CD4-positive, alpha-beta memory T cell (primary cell): ENCODE results near the gene LATS1. TPM values are rescaled to one million over a fixed set of nuclear protein-coding genes. Genes with fewer than 3 reads are reported as not detected.
"Not testable (repeated sequence)": the region's sequence is repeated elsewhere in the genome, so short reads cannot be mapped to it uniquely, and the experiment has no call there.

Source experiments
- CTCF ChIA-PET: fragments of 350-600 bp; sonication (Branson Sonifier 250); formaldehyde crosslinking; loops from one replicate; lab custom pipeline; 2021; ENCODE audit warnings: inconsistent platforms; ENCODE audit not compliant: partially characterized antibody; lab: Charles Lee
- POLR2A ChIA-PET: fragments of 350-600 bp; sonication (Branson Sonifier 250); formaldehyde crosslinking; loops from one replicate; lab custom pipeline; 2021; ENCODE audit not compliant: partially characterized antibody; lab: Charles Lee
- DNase-seq, 5 donors: peaks; one replicate each; pipeline versions ENCODE4 v3.0.0 to v3.0.0-alpha.2; 2020 to 2022; ENCODE audit warnings: mixed read lengths in 1 of 5
- H3K27ac ChIP-seq: one replicate; pipeline ENCODE4 v1.7.0; 2013; ENCODE audit warnings: low read depth, low read length
- H3K27me3 ChIP-seq: 2 replicates; pipeline ENCODE4 v1.7.0; 2013; ENCODE audit warnings: mild to moderate bottlenecking, low read length, moderate library complexity; ENCODE audit not compliant: insufficient read depth
- H3K36me3 ChIP-seq: 2 replicates; pipeline ENCODE4 v1.7.0; 2013; ENCODE audit warnings: mild to moderate bottlenecking, low read length, moderate library complexity; ENCODE audit not compliant: insufficient read depth
- H3K4me1 ChIP-seq: 2 replicates; pipeline ENCODE4 v1.7.0; 2013; ENCODE audit warnings: mild to moderate bottlenecking, low read length, moderate library complexity; ENCODE audit not compliant: insufficient read depth
- H3K4me3 ChIP-seq, 2 donors: one replicate each; pipeline ENCODE4 v1.7.0; 2013; ENCODE audit warnings: low read length in 2 of 2, mild to moderate bottlenecking in 1 of 2
- H3K9me3 ChIP-seq, 2 donors: one replicate each; pipeline ENCODE4 v1.7.0; 2013; ENCODE audit warnings: low read length in 2 of 2, control low read depth in 1 of 2; ENCODE audit not compliant: control insufficient read depth in 1 of 2
- H3K27ac Mint-ChIP-seq, 7 donors: one replicate each; pipeline ENCODE4 v1.8.0; 2020 to 2021; ENCODE audit warnings: mixed read lengths in 7 of 7, mild to moderate bottlenecking in 6 of 7, inconsistent platforms in 3 of 7, moderate library complexity in 3 of 7
- H3K27me3 Mint-ChIP-seq, 2 donors: one replicate each; pipeline ENCODE4 v1.8.0; 2020 to 2021; ENCODE audit warnings: mixed read lengths in 2 of 2
- H3K36me3 Mint-ChIP-seq, 2 donors: one replicate each; pipeline ENCODE4 v1.8.0; 2020 to 2021; ENCODE audit warnings: mixed read lengths in 2 of 2, inconsistent platforms in 1 of 2, mild to moderate bottlenecking in 1 of 2
- H3K4me1 Mint-ChIP-seq, 4 donors: one replicate each; pipeline ENCODE4 v1.8.0; 2020 to 2021; ENCODE audit warnings: mixed read lengths in 4 of 4, mild to moderate bottlenecking in 1 of 4
- H3K4me3 Mint-ChIP-seq, 8 donors: one replicate each; pipeline ENCODE4 v1.8.0; 2020 to 2021; ENCODE audit warnings: mixed read lengths in 8 of 8, mild to moderate bottlenecking in 7 of 8, moderate library complexity in 6 of 8, inconsistent platforms in 3 of 8
- H3K9me3 Mint-ChIP-seq, 8 donors: one replicate each; pipeline ENCODE4 v1.8.0; 2020 to 2021; ENCODE audit warnings: mixed read lengths in 8 of 8, mild to moderate bottlenecking in 5 of 8, inconsistent platforms in 3 of 8, moderate library complexity in 1 of 8
- intact Hi-C: fragments of 100-400 bp; cut with micrococcal nuclease; formaldehyde crosslinking; loops from one replicate; pipeline ENCODE4 v1.15.1; 2023
- polyA plus RNA-seq, 2 donors: library from polyadenylated mRNA; unstranded; fragments of 300-500 nt; fragmentation: Illumina TruSeq; gene quantifications; one replicate each; pipeline ENCODE4 v1.2.3, GENCODE V29; 2021
- total RNA-seq, 2 experiments: library from RNA; stranded (reverse); gene quantifications; one replicate each; pipeline ENCODE4 v1.2.3, GENCODE V29; 2021

LATS1 gene
- total and polyA plus RNA-seq, 4 experiments from 2014 or later: 5.8 to 51.8 (median 31.9) TPM

- CTCF ChIA-PET: no interaction called here
- Mint-ChIP-seq H3K27me3 (no peaks in the 10 kb centered on the region), H3K4me3 (no peak overlapping the region), H3K36me3 (peaks cover 4 to 11% of the 10 kb centered on the region in 2 donors), H3K4me1 (peaks cover 18 to 34% (median 26%) of the 10 kb centered on the region in 4 donors), H3K9me3 (no peaks in the 10 kb centered on the region), H3K27ac (no peak overlapping the region)
- no peak overlapping the region for H3K4me3 ChIP-seq
- no peak overlapping the region for H3K27ac ChIP-seq
- H3K36me3 ChIP-seq: no peaks in the 10 kb centered on the region
- peaks cover 49% of the 10 kb centered on the region for H3K4me1 ChIP-seq
- POLR2A ChIA-PET: interaction anchor here (0.8 kb wide), 1 partner anchor 36 kb away, joined by 3 read pairs; no protein-coding TSS in a partner anchor
- H3K9me3 ChIP-seq: no peaks in the 10 kb centered on the region
- intact Hi-C loops: no loop called here
- no peak for DNase-seq
- H3K27me3 ChIP-seq: no peaks in the 10 kb centered on the region
Measured at GRCh38 chr6:149754548-149754947, 36.6 kb upstream of the LATS1 start.

GRCh38 chr6:149753374-149753637 lies 35.4 kb upstream of the LATS1 start:
- H3K36me3 ChIP-seq, intact Hi-C loops, H3K4me3 Mint-ChIP-seq, H3K27ac ChIP-seq, H3K27me3 Mint-ChIP-seq, DNase-seq, H3K36me3 Mint-ChIP-seq, H3K9me3 ChIP-seq, H3K9me3 Mint-ChIP-seq, H3K27ac Mint-ChIP-seq, H3K27me3 ChIP-seq, H3K4me3 ChIP-seq: not testable (repeated sequence)
- CTCF ChIA-PET: interaction anchor here (0.8 to 1.5 kb wide), 3 partner anchors 9 to 87 kb away, joined by 3 to 4 read pairs (median 3); no protein-coding TSS in a partner anchor
- H3K4me1 Mint-ChIP-seq: peaks cover 18 to 37% (median 26%) of the 10 kb centered on the region in 4 donors
- POLR2A ChIA-PET: interaction anchor here (1.7 kb wide), 1 partner anchor 36 kb away, joined by 5 read pairs; the partner anchor contains the start of gene LATS1
- peaks cover 52% of the 10 kb centered on the region for H3K4me1 ChIP-seq

- H3K4me3 Mint-ChIP-seq: peak overlapping the region in 2 of 8 donors; percentile 25 to 34
- peaks cover 18 to 38% (median 26%) of the 10 kb centered on the region in 4 donors for H3K4me1 Mint-ChIP-seq
- POLR2A ChIA-PET: interaction anchor here (1.7 kb wide), 1 partner anchor 35 kb away, joined by 5 read pairs; the partner anchor contains the start of gene LATS1
- H3K27ac Mint-ChIP-seq: no peak overlapping the region
- Histone ChIP-seq H3K4me1 (peaks cover 52% of the 10 kb centered on the region), H3K36me3 (no peaks in the 10 kb centered on the region), H3K27ac (no peak overlapping the region), H3K4me3 (no peak overlapping the region), H3K27me3 (no peaks in the 10 kb centered on the region), H3K9me3 (no peaks in the 10 kb centered on the region)
- H3K9me3 Mint-ChIP-seq: no peaks in the 10 kb centered on the region
- CTCF ChIA-PET: interaction anchor here (1.1 to 1.5 kb wide), 2 partner anchors 29 to 87 kb away, joined by 3 to 4 read pairs; no protein-coding TSS in a partner anchor
- intact Hi-C loops: no loop called here
- peaks cover 4 to 9% of the 10 kb centered on the region in 2 donors for H3K36me3 Mint-ChIP-seq
- no peak for DNase-seq
- H3K27me3 Mint-ChIP-seq: no peaks in the 10 kb centered on the region
Measured at GRCh38 chr6:149752600-149753373, 34.9 kb upstream of the LATS1 start.

GRCh38 chr6:149751920-149752319 lies 34.0 kb upstream of the LATS1 start:
- H3K36me3 ChIP-seq, H3K9me3 ChIP-seq, H3K27me3 Mint-ChIP-seq, CTCF ChIA-PET, intact Hi-C loops, H3K4me3 ChIP-seq, H3K36me3 Mint-ChIP-seq, H3K27me3 ChIP-seq, H3K27ac ChIP-seq, H3K9me3 Mint-ChIP-seq, DNase-seq: not testable (repeated sequence)
- peak overlapping the region in 3 of 8 donors; percentile 15 to 38 (median 25) for H3K4me3 Mint-ChIP-seq
- peaks cover 54% of the 10 kb centered on the region for H3K4me1 ChIP-seq
- peak overlapping the region in 2 of 7 donors; percentile 41 to 56 for H3K27ac Mint-ChIP-seq
- POLR2A ChIA-PET: interaction anchor here (0.6 to 1.7 kb wide), 2 partner anchors 35 to 670 kb away, joined by 3 to 5 read pairs; partner anchors contain the start of gene LATS1
- H3K4me1 Mint-ChIP-seq: peaks cover 17 to 41% (median 30%) of the 10 kb centered on the region in 4 donors

- no peak overlapping the region for H3K27ac ChIP-seq
- H3K4me1 Mint-ChIP-seq: peaks cover 23 to 48% (median 37%) of the 10 kb centered on the region in 4 donors
- H3K27ac Mint-ChIP-seq: peak overlapping the region in 1 of 7 donors; percentile 56
- H3K27me3 ChIP-seq: no peaks in the 10 kb centered on the region
- H3K27me3 Mint-ChIP-seq: no peaks in the 10 kb centered on the region
- peaks cover 4 to 11% of the 10 kb centered on the region in 2 donors for H3K36me3 Mint-ChIP-seq
- H3K9me3 Mint-ChIP-seq: no peaks in the 10 kb centered on the region
- no peaks in the 10 kb centered on the region for H3K36me3 ChIP-seq
- ChIA-PET CTCF (no interaction called here), POLR2A (interaction anchor here (0.6 kb wide), 1 partner anchor 669 kb away, joined by 3 read pairs; no protein-coding TSS in a partner anchor)
- no peak for DNase-seq
- H3K4me3 Mint-ChIP-seq: peak overlapping the region in 2 of 8 donors; percentile 86 to 87
- peaks cover 60% of the 10 kb centered on the region for H3K4me1 ChIP-seq
- intact Hi-C loops: no loop called here
- H3K4me3 ChIP-seq: no peak overlapping the region
- H3K9me3 ChIP-seq: no peaks in the 10 kb centered on the region
Measured at GRCh38 chr6:149751239-149751638, 33.3 kb upstream of the LATS1 start.

- ChIA-PET POLR2A (interaction anchor here (0.6 to 6.7 kb wide), 6 partner anchors 9 to 205 kb away, joined by 3 to 82 read pairs (median 4); partner anchors contain the start of genes LATS1 and PPIL4), CTCF (interaction anchor here (1.0 to 1.6 kb wide), 2 partner anchors 25 to 205 kb away, joined by 4 to 6 read pairs; partner anchors contain the start of gene PPIL4)
- Mint-ChIP-seq H3K4me1 (peaks cover 23 to 53% (median 38%) of the 10 kb centered on the region in 4 donors), H3K27ac (peak overlapping the region; percentile 75 to 95 (median 86)), H3K27me3 (no peaks in the 10 kb centered on the region), H3K9me3 (no peaks in the 10 kb centered on the region), H3K4me3 (peak overlapping the region; percentile 86 to 91 (median 90)), H3K36me3 (peaks cover 0 to 15% of the 10 kb centered on the region in 2 donors)
- Histone ChIP-seq H3K4me1 (peaks cover 63% of the 10 kb centered on the region), H3K9me3 (no peaks in the 10 kb centered on the region), H3K27me3 (no peaks in the 10 kb centered on the region), H3K27ac (peak overlapping the region; percentile 83), H3K36me3 (no peaks in the 10 kb centered on the region), H3K4me3 (peak overlapping the region; percentile 18 to 95)
- intact Hi-C loops: no loop called here
- peak in 1 of 5 donors; percentile 70 for DNase-seq
Measured at GRCh38 chr6:149750136-149750609, 32.3 kb upstream of the LATS1 start.
